NCI-H82 treated with DMSO at 0.1 percent for 48 hours (cell line): ENCODE results near the gene CHP2.
"Not testable (repeated sequence)": the region's sequence is repeated elsewhere in the genome, so short reads cannot be mapped to it uniquely, and the experiment has no call there.

ENCODE experiments used
- DNase-seq: peaks from one replicate; lab custom pipeline; 2025; ENCODE audit not compliant: unreplicated experiment; lab: John Stamatoyannopoulos, UW

CHP2 gene

GRCh38 chr16:23745263-23745662 lies 9.6 kb upstream of the CHP2 start:
- no peak for DNase-seq

GRCh38 chr16:23748630-23749029 lies 6.2 kb upstream of the CHP2 start:
- no peak for DNase-seq

GRCh38 chr16:23751053-23751452 lies 3.8 kb upstream of the CHP2 start:
- not testable (repeated sequence) for DNase-seq

GRCh38 chr16:23753908-23754593 lies 775 bp upstream of the CHP2 start:
- DNase-seq: no peak

- DNase-seq: no peak
Measured at GRCh38 chr16:23755484-23755809, 621 bp downstream of the CHP2 start.

GRCh38 chr16:23757116-23757515 lies 2.3 kb downstream of the CHP2 start:
- DNase-seq: no peak

- DNase-seq: no peak
Measured at GRCh38 chr16:23757937-23758619, 3.3 kb downstream of the CHP2 start.

GRCh38 chr16:23765933-23766332 lies 11.1 kb downstream of the CHP2 start:
- no peak for DNase-seq

- no peak for DNase-seq
Measured at GRCh38 chr16:23768581-23768980, 13.8 kb downstream of the CHP2 start.

- DNase-seq: no peak
Measured at GRCh38 chr16:23771027-23771426, 16.2 kb downstream of the CHP2 start.

- no peak for DNase-seq
Measured at GRCh38 chr16:23771642-23772041, 16.8 kb downstream of the CHP2 start.

- DNase-seq: no peak
Measured at GRCh38 chr16:23773339-23773738, 18.5 kb downstream of the CHP2 start.

- DNase-seq: no peak
Measured at GRCh38 chr16:23781176-23781575, 26.4 kb downstream of the CHP2 start.

GRCh38 chr16:23784811-23785447 lies 30.1 kb downstream of the CHP2 start:
- no peak for DNase-seq

- DNase-seq: no peak
Measured at GRCh38 chr16:23785842-23786241, 31.0 kb downstream of the CHP2 start.

- DNase-seq: no peak
Measured at GRCh38 chr16:23786964-23787561, 32.2 kb downstream of the CHP2 start.

GRCh38 chr16:23788685-23789084 lies 33.9 kb downstream of the CHP2 start:
- no peak for DNase-seq

GRCh38 chr16:23795378-23795777 lies 40.6 kb downstream of the CHP2 start:
- DNase-seq: no peak

GRCh38 chr16:23796941-23797340 lies 42.1 kb downstream of the CHP2 start:
- DNase-seq: no peak

GRCh38 chr16:23801378-23801777 lies 46.6 kb downstream of the CHP2 start:
- DNase-seq: no peak

- no peak for DNase-seq
Measured at GRCh38 chr16:23802776-23803175, 48.0 kb downstream of the CHP2 start.

GRCh38 chr16:23803591-23804123 lies 48.8 kb downstream of the CHP2 start:
- peak; percentile 20 for DNase-seq
